OCI-LY3 (cell line): ENCODE results near the gene AMN.

Experiments used
- CTCF ChIP-seq: fragments of 200-600, 300-600 bp; sonication (generic); IDR thresholded peaks from 2 replicates; pipeline ENCODE4 v1.5.1; 2014; ENCODE audit warnings: antibody characterized with exemption, low read length, low read depth
- EZH2phosphoT487 ChIP-seq: fragments of 200-600 bp; shearing (Covaris generic); IDR thresholded peaks from 2 replicates; pipeline ENCODE4 v1.6.1; 2018; ENCODE audit warnings: antibody characterized with exemption, mixed run types, low read depth

- TF ChIP-seq CTCF (no peak), EZH2phosphoT487 (no peak)
Observed at GRCh38 chr14:102911991-102912761, 10.3 kb upstream of the AMN start.
